Cardiac fibroblast (primary cell): ENCODE results near the gene TMEM178A.
A peak's percentile ranks its signal among the peaks of the same experiment; 100 is the strongest.

Source experiments
- DNase-seq, 2 donors: peaks; one replicate each; pipeline versions ENCODE4 v3.0.0 to v3.0.0-alpha.2; 2010; ENCODE audit warnings: low read depth in 2 of 2
- H3K4me3 ChIP-seq, 2 donors: replicated peaks in 1 of 2; 1 replicate in 1 of 2; 2 replicates in 1 of 2; pipeline ENCODE4 v1.5.1; 2011; ENCODE audit warnings: low read depth in 2 of 2, low read length in 2 of 2, mild to moderate bottlenecking in 2 of 2, moderate library complexity in 1 of 2
- CTCF ChIP-seq: IDR thresholded peaks from one replicate; pipeline ENCODE4 v1.5.1; 2011; ENCODE audit warnings: low read depth, mild to moderate bottlenecking, low read length, inconsistent platforms

The TMEM178A gene

GRCh38 chr2:39665811-39666490, at the start of gene TMEM178A:
TSS of gene TMEM178A (plus strand) at chr2:39665917. CDS start at chr2:39665975, 58 bp downstream.
- TF ChIP-seq CTCF = no peak
- DNase-seq = no peak
- peak within 1 kb of the TSS; percentile 32 to 50 for H3K4me3 ChIP-seq

- no peak for TF ChIP-seq CTCF
- no peak overlapping the region for H3K4me3 ChIP-seq
- no peak for DNase-seq
Measured at GRCh38 chr2:39618236-39618635, 47.5 kb upstream of the TMEM178A start.

GRCh38 chr2:39618736-39619135, 47.0 kb upstream of the TMEM178A start:
- DNase-seq = no peak
- TF ChIP-seq CTCF = no peak
- H3K4me3 ChIP-seq = no peak overlapping the region

- no peak for TF ChIP-seq CTCF
- H3K4me3 ChIP-seq = no peak overlapping the region
- peak; percentile 94 for DNase-seq
Measured at GRCh38 chr2:39620067-39620466, 45.6 kb upstream of the TMEM178A start.

- no peak for TF ChIP-seq CTCF
- H3K4me3 ChIP-seq = no peak overlapping the region
- no peak for DNase-seq
Measured at GRCh38 chr2:39621596-39621995, 44.1 kb upstream of the TMEM178A start.

- H3K4me3 ChIP-seq = no peak overlapping the region
- no peak for TF ChIP-seq CTCF
- DNase-seq = no peak
Measured at GRCh38 chr2:39622860-39623259, 42.9 kb upstream of the TMEM178A start.

- DNase-seq = peak in 1 of 2 donors; percentile 24
- H3K4me3 ChIP-seq = no peak overlapping the region
- no peak for TF ChIP-seq CTCF
Measured at GRCh38 chr2:39623917-39624316, 41.8 kb upstream of the TMEM178A start.
